ENCODE data around the gene INPPL1.

INPPL1 gene

DNA sequence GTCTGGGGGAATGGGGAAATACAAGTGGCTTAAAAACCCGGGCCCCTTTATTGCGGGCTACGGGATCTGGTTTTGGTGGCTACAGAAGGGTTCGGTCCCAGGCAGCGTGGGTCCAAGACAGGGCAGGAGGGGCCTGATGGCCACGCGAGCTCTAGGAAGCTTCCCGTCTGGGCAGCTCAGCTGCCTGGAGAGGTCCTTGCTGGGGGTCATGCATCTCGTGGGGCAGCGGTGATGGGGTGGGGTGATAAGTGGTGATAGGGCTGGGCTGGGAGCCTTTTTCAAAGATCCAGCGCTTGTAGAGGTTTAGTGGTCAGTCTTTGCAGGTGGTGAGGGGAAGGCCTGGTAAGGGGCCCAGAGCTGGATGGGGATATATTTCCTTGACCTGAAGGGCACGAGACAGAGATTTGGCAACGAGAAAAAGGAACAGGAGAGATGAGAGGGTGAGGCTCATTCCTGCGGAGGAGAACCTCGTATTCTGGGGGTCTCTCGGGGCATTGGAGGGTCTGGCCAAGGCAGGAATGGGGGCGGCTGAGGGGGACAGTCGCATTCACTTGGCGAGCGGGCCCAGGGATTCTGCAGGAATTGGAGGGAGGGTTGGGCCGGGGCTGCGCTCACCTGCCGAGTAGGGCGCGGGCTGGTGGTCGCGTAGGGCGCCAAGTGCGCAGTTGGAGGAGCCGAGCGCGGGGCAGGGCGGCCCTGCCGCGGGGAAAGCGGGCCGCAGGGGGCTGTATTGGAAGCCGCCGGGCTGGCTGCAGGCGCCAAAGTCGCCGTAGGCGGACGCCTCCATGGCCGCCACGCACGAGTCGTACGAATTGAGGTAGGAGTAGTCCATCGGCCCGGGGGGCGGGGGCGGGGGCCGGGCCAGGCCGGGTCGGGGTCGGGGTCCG, 18.8 kb downstream of the INPPL1 start:
- Histone ChIP-seq H3K9ac (ENCODE audit: insufficient read length) (no peak overlapping the region), H3K27ac (no peak overlapping the region), H3K9me3 (ENCODE audit: low read depth, low read length) (no peaks in the 10 kb centered on the region), H3K4me3 (peak overlapping the region; percentile 65), H3K36me3 (ENCODE audit: insufficient read depth, low read length) (no peaks in the 10 kb centered on the region)
- TF ChIP-seq POLR2AphosphoS5 (IDR thresholded peaks at IDR 0.05; ENCODE audit: borderline replicate concordance, low read depth, low read length) (no peak), EZH2 (IDR thresholded peaks at IDR 0.05) (no peak), FOXP2 (optimal IDR thresholded peaks at IDR 0.05; ENCODE audit: control extremely low read depth, extremely low read length, insufficient read depth) (no peak)
- no peak for DNase-seq (ENCODE audit: low read depth, low spot score)

GRCh38 chr11:72244060-72244360, 19.4 kb downstream of the INPPL1 start, which contains the start of gene PHOX2A:
PHOX2A (minus strand) TSS chr11:72244176; CDS start chr11:72244004, 172 bp downstream.
- no peak for DNase-seq (ENCODE audit: low read depth, low spot score)
- Histone ChIP-seq H3K4me3 (peak within 1 kb of the TSS; percentile 65), H3K9ac (ENCODE audit: insufficient read length) (no peak within 1 kb of the TSS), H3K9me3 (ENCODE audit: low read depth, low read length) (no peaks in the 10 kb centered on the region), H3K27ac (no peak within 1 kb of the TSS), H3K36me3 (ENCODE audit: insufficient read depth, low read length) (no peaks in the 10 kb centered on the region)
- no peak for TF ChIP-seq EZH2 (IDR thresholded peaks at IDR 0.05)
- no peak for TF ChIP-seq FOXP2 (optimal IDR thresholded peaks at IDR 0.05; ENCODE audit: control extremely low read depth, extremely low read length, insufficient read depth)
- no peak for TF ChIP-seq POLR2AphosphoS5 (IDR thresholded peaks at IDR 0.05; ENCODE audit: borderline replicate concordance, low read depth, low read length)

DNA sequence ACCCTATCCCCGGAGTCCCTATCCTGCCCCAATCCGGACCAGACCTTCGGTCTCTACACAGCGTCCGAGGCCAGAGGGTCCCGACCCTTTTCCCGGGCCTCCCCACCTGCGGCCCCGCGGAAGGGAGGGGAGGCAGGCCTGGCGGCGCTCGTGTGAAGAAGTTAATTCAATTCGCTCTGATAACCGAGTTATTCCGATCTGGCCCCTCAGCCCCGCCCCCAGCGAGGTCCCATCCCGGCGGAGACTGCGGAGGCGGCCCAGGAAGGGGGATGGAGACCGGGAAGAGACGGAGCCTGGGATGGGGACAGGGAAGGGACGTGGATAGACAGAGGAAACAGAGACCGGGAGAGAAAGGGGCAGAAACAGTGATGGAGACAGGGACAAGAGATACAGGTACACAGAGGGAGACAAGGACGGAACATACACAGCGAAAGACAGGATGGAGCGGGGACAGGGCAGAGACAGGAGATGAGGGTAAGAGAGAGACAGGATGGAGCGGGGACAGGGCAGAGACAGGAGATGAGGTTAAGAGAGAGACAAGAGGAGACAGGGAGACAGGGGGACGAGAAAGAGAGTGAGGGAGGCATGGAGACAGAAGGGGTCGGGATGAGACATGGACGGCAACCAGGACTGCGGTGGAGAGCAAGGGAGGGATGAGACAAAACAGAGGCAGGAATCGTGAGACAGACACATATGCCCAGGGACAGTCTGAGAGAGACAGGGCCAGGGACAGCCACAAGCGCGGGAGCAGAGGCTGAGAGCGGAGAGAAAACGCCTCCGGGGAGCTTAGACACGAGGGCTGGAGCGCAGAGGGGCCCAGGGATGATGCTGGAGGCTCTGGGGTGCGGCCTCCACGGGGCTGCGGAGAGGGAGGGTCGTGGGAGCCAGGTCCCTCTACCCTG, 20.0 kb downstream of the INPPL1 start:
- TF ChIP-seq FOXP2 (optimal IDR thresholded peaks at IDR 0.05; ENCODE audit: control extremely low read depth, extremely low read length, insufficient read depth) (no peak), EZH2 (IDR thresholded peaks at IDR 0.05) (no peak), POLR2AphosphoS5 (IDR thresholded peaks at IDR 0.05; ENCODE audit: borderline replicate concordance, low read depth, low read length) (no peak)
- Histone ChIP-seq H3K4me3 (peak overlapping the region; percentile 65), H3K9me3 (ENCODE audit: low read depth, low read length) (no peaks in the 10 kb centered on the region), H3K27ac (no peak overlapping the region), H3K36me3 (ENCODE audit: insufficient read depth, low read length) (no peaks in the 10 kb centered on the region), H3K9ac (ENCODE audit: insufficient read length) (no peak overlapping the region)
- no peak for DNase-seq (ENCODE audit: low read depth, low spot score)

GRCh38 chr11:72245263-72245816, 20.8 kb downstream of the INPPL1 start:
- no peak for DNase-seq (ENCODE audit: low read depth, low spot score)
- H3K4me3 ChIP-seq, result no peak overlapping the region
- no peak overlapping the region for H3K9ac ChIP-seq (ENCODE audit: insufficient read length)
- no peaks in the 10 kb centered on the region for H3K36me3 ChIP-seq (ENCODE audit: insufficient read depth, low read length)
- no peak overlapping the region for H3K27ac ChIP-seq
- no peak for TF ChIP-seq FOXP2 (optimal IDR thresholded peaks at IDR 0.05; ENCODE audit: control extremely low read depth, extremely low read length, insufficient read depth)
- no peak for TF ChIP-seq POLR2AphosphoS5 (IDR thresholded peaks at IDR 0.05; ENCODE audit: borderline replicate concordance, low read depth, low read length)
- TF ChIP-seq EZH2 (IDR thresholded peaks at IDR 0.05), result no peak
- no peaks in the 10 kb centered on the region for H3K9me3 ChIP-seq (ENCODE audit: low read depth, low read length)

DNA sequence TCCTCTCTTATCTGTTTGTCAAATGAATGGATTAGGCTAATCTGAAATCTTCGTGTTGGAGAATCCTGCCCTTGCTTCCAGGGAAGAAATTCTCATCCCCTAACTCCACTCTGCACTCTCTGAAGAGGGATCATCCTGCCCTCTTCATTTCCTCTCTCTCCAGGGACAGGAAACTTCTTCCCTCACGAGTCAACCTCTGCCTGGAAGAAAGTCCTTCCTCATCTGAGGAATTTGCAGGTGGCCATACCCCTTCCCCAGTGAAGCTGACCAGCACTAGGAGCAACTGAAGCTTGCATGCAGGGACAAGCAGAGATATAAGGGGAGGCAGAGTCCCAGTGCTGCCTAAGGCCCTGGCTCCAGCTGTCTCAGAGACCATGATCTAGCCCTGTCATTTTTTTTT, 23.0 kb downstream of the INPPL1 start:
- DNase-seq (ENCODE audit: low read depth, low spot score), result no peak
- no peaks in the 10 kb centered on the region for H3K36me3 ChIP-seq (ENCODE audit: insufficient read depth, low read length)
- no peak overlapping the region for H3K4me3 ChIP-seq
- no peaks in the 10 kb centered on the region for H3K9me3 ChIP-seq (ENCODE audit: low read depth, low read length)
- H3K9ac ChIP-seq (ENCODE audit: insufficient read length), result no peak overlapping the region
- no peak overlapping the region for H3K27ac ChIP-seq
- TF ChIP-seq EZH2 (IDR thresholded peaks at IDR 0.05) (no peak), POLR2AphosphoS5 (IDR thresholded peaks at IDR 0.05; ENCODE audit: borderline replicate concordance, low read depth, low read length) (no peak)

DNA sequence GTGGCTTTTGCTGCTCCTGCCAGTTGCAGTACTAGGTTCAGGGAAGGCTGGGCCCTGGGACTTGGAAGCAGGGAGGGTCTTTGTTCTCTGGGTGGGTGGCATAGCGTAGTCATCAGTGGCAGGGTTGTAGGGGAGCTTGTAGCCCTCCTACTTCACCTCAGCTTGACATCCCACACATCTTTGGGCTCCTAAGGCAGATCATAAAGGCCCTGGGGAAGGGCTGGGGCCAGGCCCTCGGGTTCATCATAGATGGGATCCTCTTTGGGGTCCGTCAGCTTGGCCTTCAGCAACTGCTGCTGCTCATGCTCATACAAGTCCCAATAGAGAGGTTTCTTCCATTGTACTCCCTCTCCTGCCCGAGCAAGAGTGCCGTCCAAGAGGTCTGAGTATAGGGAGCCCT, 25.4 kb downstream of the INPPL1 start:
- TF ChIP-seq POLR2AphosphoS5 (IDR thresholded peaks at IDR 0.05; ENCODE audit: borderline replicate concordance, low read depth, low read length), result no peak
- no peak for TF ChIP-seq FOXP2 (optimal IDR thresholded peaks at IDR 0.05; ENCODE audit: control extremely low read depth, extremely low read length, insufficient read depth)
- TF ChIP-seq EZH2 (IDR thresholded peaks at IDR 0.05), result no peak
- H3K4me3 ChIP-seq, result no peak overlapping the region
- no peak for DNase-seq (ENCODE audit: low read depth, low spot score)
- H3K27ac ChIP-seq, result no peak overlapping the region
- H3K36me3 ChIP-seq (ENCODE audit: insufficient read depth, low read length), result no peaks in the 10 kb centered on the region
- no peak overlapping the region for H3K9ac ChIP-seq (ENCODE audit: insufficient read length)
- H3K9me3 ChIP-seq (ENCODE audit: low read depth, low read length), result no peaks in the 10 kb centered on the region

DNA sequence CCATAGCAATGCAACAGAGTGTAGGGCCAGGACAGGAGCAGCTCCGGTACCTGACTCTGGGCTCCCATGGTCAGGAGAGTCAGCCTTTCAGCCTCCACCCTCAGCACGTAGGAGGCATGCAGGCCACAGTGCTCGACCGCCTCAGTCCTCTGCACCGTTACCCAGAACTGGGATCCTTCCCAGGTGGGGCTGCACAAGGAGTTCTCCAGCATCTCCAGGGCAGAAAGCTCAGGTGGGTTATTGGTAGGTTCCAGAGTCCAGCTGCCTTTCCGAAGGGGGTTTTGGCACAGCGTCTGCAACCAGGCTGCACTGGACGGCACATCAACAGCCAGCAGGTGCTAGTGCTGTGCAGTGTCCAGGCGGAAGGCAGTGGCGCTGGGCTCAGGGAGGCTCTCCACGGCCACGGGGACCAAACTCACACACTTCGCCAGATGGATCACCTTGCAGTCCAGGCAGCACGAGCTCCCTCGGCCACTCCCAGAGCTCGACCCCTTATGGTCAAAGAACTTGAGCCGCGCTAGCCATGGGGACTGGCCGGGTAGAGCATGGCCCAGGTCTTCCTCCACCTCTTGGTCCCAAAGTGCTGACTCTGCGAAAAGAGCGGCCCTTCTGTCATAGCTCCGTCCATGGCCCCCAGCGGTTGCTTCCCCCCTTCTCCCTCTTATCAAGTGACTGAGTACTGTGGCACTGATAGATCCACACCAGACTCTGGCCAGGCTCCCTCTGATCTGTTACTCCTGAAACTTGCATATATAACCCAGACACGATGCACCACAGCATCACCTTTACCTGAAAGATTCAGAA, 26.3 kb downstream of the INPPL1 start:
- Histone ChIP-seq H3K4me3 (no peak overlapping the region), H3K36me3 (ENCODE audit: insufficient read depth, low read length) (no peaks in the 10 kb centered on the region), H3K27ac (no peak overlapping the region), H3K9ac (ENCODE audit: insufficient read length) (no peak overlapping the region), H3K9me3 (ENCODE audit: low read depth, low read length) (no peaks in the 10 kb centered on the region)
- no peak for DNase-seq (ENCODE audit: low read depth, low spot score)
- TF ChIP-seq FOXP2 (optimal IDR thresholded peaks at IDR 0.05; ENCODE audit: control extremely low read depth, extremely low read length, insufficient read depth) (no peak), EZH2 (IDR thresholded peaks at IDR 0.05) (no peak), POLR2AphosphoS5 (IDR thresholded peaks at IDR 0.05; ENCODE audit: borderline replicate concordance, low read depth, low read length) (no peak)

Data from SK-N-MC (cell line).